Caco-2 (cell line): ENCODE data around the gene CLHC1. TPM values are rescaled to one million over a fixed set of nuclear protein-coding genes. Genes with fewer than 3 reads are reported as not detected.

ENCODE experiments used
- BruUV-seq: library from RNA; stranded (reverse); fragments of 400-500 nt; replicated peaks from 2 replicates; lab custom pipeline; 2021; lab: Mats Ljungman, UMichigan
- CTCF ChIA-PET: fragments of 300-600 bp; sonication (Branson Sonifier 250); formaldehyde crosslinking; loops from one replicate; lab custom pipeline; 2022; ENCODE audit warnings: antibody characterized with exemption; lab: Charles Lee
- POLR2A ChIA-PET: fragments of 300-600 bp; sonication (Branson Sonifier 250); formaldehyde crosslinking; loops from one replicate; lab custom pipeline; 2022; ENCODE audit warnings: antibody characterized with exemption; lab: Charles Lee
- DNase-seq, 2 experiments: peaks; one replicate each; pipeline versions ENCODE4 v3.0.0 to v3.0.0-alpha.2; 2020 to 2022
- H3K27me3 ChIP-seq: replicated peaks from 2 replicates; pipeline ENCODE4 v1.6.0; 2011; ENCODE audit warnings: low read length; ENCODE audit not compliant: control insufficient read depth, insufficient read depth
- H3K36me3 ChIP-seq: 2 replicates; pipeline ENCODE4 v1.5.1; 2011; ENCODE audit warnings: low read length; ENCODE audit not compliant: control insufficient read depth, insufficient read depth
- H3K4me1 ChIP-seq: fragments of 250-450 bp; sonication (Bioruptor Pico); 2 replicates; pipeline ENCODE4 v1.5.1; 2020; ENCODE audit warnings: mild to moderate bottlenecking
- H3K4me3 ChIP-seq: 2 replicates; pipeline ENCODE4 v1.5.1; 2011; ENCODE audit warnings: low read depth, mild to moderate bottlenecking, control low read depth, low read length
- H3K9me3 ChIP-seq: fragments of 250-450 bp; sonication (Bioruptor Pico); 2 replicates; pipeline ENCODE4 v1.5.1; 2020; ENCODE audit warnings: mild to moderate bottlenecking, moderate library complexity
- H3K27ac Mint-ChIP-seq: one replicate; pipeline ENCODE4 v1.8.0; 2022; ENCODE audit warnings: mixed read lengths; ENCODE audit not compliant: unreplicated experiment
- H3K27me3 Mint-ChIP-seq: one replicate; pipeline ENCODE4 v1.8.0; 2022; ENCODE audit warnings: mixed read lengths; ENCODE audit not compliant: insufficient read depth, unreplicated experiment
- H3K36me3 Mint-ChIP-seq: one replicate; pipeline ENCODE4 v1.8.0; 2022; ENCODE audit warnings: mild to moderate bottlenecking, mixed read lengths; ENCODE audit not compliant: insufficient read depth, unreplicated experiment
- H3K4me1 Mint-ChIP-seq: one replicate; pipeline ENCODE4 v1.8.0; 2022; ENCODE audit warnings: low read depth, mixed read lengths; ENCODE audit not compliant: unreplicated experiment
- H3K4me3 Mint-ChIP-seq: one replicate; pipeline ENCODE4 v1.8.0; 2022; ENCODE audit warnings: mild to moderate bottlenecking, moderate library complexity, mixed read lengths; ENCODE audit not compliant: unreplicated experiment
- H3K9me3 Mint-ChIP-seq: one replicate; pipeline ENCODE4 v1.8.0; 2022; ENCODE audit warnings: mixed read lengths; ENCODE audit not compliant: unreplicated experiment
- CTCF ChIP-seq, 2 experiments: fragments of 200-600 bp in 1 of 2; IDR thresholded peaks; 1 replicate in 1 of 2; 2 replicates in 1 of 2; pipeline versions ENCODE4 v1.5.1 to v1.8.0; 2011 to 2022; ENCODE audit warnings: antibody characterized with exemption in 1 of 2, control low read depth in 1 of 2, inconsistent platforms in 1 of 2, low read depth in 1 of 2, low read length in 1 of 2, mild to moderate bottlenecking in 1 of 2, moderate library complexity in 1 of 2; ENCODE audit not compliant: insufficient read depth in 1 of 2, severe bottlenecking in 1 of 2, unreplicated experiment in 1 of 2
- intact Hi-C: fragments of 100-400 bp; cut with micrococcal nuclease; formaldehyde crosslinking; loops from one replicate; pipeline ENCODE4 v1.10.0; 2022; ENCODE audit not compliant: unreplicated experiment
- total RNA-seq: library from RNA; stranded (reverse); gene quantifications from 2 replicates; pipeline ENCODE4 v1.2.3, GENCODE V29; 2022

The CLHC1 gene
- total RNA-seq, 1 experiment from 2014 or later: 13.4 TPM

- peaks cover 43% of the 10 kb centered on the region for H3K4me1 Mint-ChIP-seq
- no peaks in the 10 kb centered on the region for H3K27me3 ChIP-seq
Observed at GRCh38 chr2:55154525-55155030, 77.5 kb downstream of the CLHC1 start.

GRCh38 chr2:55153584-55154299 is 78.4 kb downstream of the CLHC1 start:
- Mint-ChIP-seq H3K4me1 (peaks cover 43% of the 10 kb centered on the region), H3K27ac (peak overlapping the region; percentile 82), H3K9me3 (no peaks in the 10 kb centered on the region), H3K27me3 (no peaks in the 10 kb centered on the region), H3K4me3 (no peak overlapping the region), H3K36me3 (no peaks in the 10 kb centered on the region)
- TF ChIP-seq CTCF (IDR thresholded peaks at IDR 0.05; ENCODE audit: insufficient read depth in 1 of 2, low read depth in 1 of 2, low read length in 1 of 2, severe bottlenecking in 1 of 2, unreplicated experiment in 1 of 2): no peak
- no peaks in the 10 kb centered on the region for H3K27me3 ChIP-seq
- peaks cover 59% of the 10 kb centered on the region for H3K4me1 ChIP-seq
- POLR2A ChIA-PET: no interaction called here
- H3K4me3 ChIP-seq: no peak overlapping the region
- no peaks in the 10 kb centered on the region for H3K9me3 ChIP-seq
- no TSS peak for BruUV-seq
- CTCF ChIA-PET: interaction anchor here (0.5 kb wide), 1 partner anchor 105 kb away, joined by 3 read pairs; no protein-coding TSS in a partner anchor
- no peak for DNase-seq
- intact Hi-C loops: loop anchor here (1.0 kb wide), 1 partner anchor 17 kb away; no protein-coding TSS in a partner anchor
- no peaks in the 10 kb centered on the region for H3K36me3 ChIP-seq

More at GRCh38 chr2:55154525-55155030, 77.5 kb downstream of the CLHC1 start:
- Histone ChIP-seq H3K4me3 (no peak overlapping the region), H3K36me3 (no peaks in the 10 kb centered on the region), H3K9me3 (no peaks in the 10 kb centered on the region), H3K4me1 (peaks cover 65% of the 10 kb centered on the region)
- H3K9me3 Mint-ChIP-seq: no peaks in the 10 kb centered on the region
- no TSS peak for BruUV-seq
- H3K27ac Mint-ChIP-seq: peak overlapping the region; percentile 82
- no peak for DNase-seq
- H3K36me3 Mint-ChIP-seq: no peaks in the 10 kb centered on the region
- CTCF ChIA-PET: interaction anchor here (0.5 kb wide), 1 partner anchor 106 kb away, joined by 3 read pairs; no protein-coding TSS in a partner anchor
- intact Hi-C loops: loop anchor here (1.0 kb wide), 1 partner anchor 18 kb away; no protein-coding TSS in a partner anchor
- POLR2A ChIA-PET: no interaction called here
- TF ChIP-seq CTCF (IDR thresholded peaks at IDR 0.05; ENCODE audit: insufficient read depth in 1 of 2, low read depth in 1 of 2, low read length in 1 of 2, severe bottlenecking in 1 of 2, unreplicated experiment in 1 of 2): no peak
- H3K4me3 Mint-ChIP-seq: no peak overlapping the region
- no peaks in the 10 kb centered on the region for H3K27me3 Mint-ChIP-seq

GRCh38 chr2:55152475-55153412 is 79.3 kb downstream of the CLHC1 start:
- H3K4me3 ChIP-seq: no peak overlapping the region
- no peaks in the 10 kb centered on the region for H3K27me3 Mint-ChIP-seq
- H3K36me3 Mint-ChIP-seq: no peaks in the 10 kb centered on the region
- BruUV-seq: no TSS peak
- intact Hi-C loops: no loop called here
- H3K27ac Mint-ChIP-seq: peak overlapping the region; percentile 4
- peaks cover 38% of the 10 kb centered on the region for H3K4me1 Mint-ChIP-seq
- peaks cover 49% of the 10 kb centered on the region for H3K4me1 ChIP-seq
- ChIA-PET POLR2A (no interaction called here), CTCF (no interaction called here)
- H3K36me3 ChIP-seq: no peaks in the 10 kb centered on the region
- no peaks in the 10 kb centered on the region for H3K9me3 Mint-ChIP-seq
- no peak for DNase-seq
- H3K27me3 ChIP-seq: no peaks in the 10 kb centered on the region
- no peak overlapping the region for H3K4me3 Mint-ChIP-seq
- no peak for TF ChIP-seq CTCF (IDR thresholded peaks at IDR 0.05; ENCODE audit: insufficient read depth in 1 of 2, low read depth in 1 of 2, low read length in 1 of 2, severe bottlenecking in 1 of 2, unreplicated experiment in 1 of 2)
- no peaks in the 10 kb centered on the region for H3K9me3 ChIP-seq
